ENCODE measurements around the gene BANP.

BANP gene

DNA sequence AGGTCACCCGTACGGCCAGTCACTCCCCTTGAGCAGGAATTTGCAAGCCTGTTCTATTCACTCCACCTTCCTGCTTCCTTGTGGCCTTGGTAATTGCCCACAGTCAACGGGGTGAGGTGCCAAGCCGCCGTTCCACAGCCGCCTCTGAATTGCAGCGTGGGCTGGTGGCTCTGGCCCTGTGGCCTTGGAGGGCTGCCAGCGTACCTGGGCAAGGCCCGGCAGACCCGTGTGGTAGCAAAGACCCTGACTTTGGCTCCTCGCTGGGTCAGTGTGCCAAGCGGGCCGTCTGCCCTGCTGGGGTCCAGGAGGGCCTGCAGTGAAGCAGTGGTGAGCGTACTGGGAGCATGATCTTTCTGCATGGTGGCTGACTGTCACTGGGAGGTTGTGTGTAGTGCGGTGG lies 3.6 kb downstream of the BANP start:
- Histone ChIP-seq H3K36me3 (no peaks in the 10 kb centered on the region; the same call in 1 of the 2 replicates), H3K27ac (no peak overlapping the region), H3K4me3 (ENCODE audit: low read depth, low read length) (no peak overlapping the region), H3K9me3 (ENCODE audit: severe bottlenecking) (no peaks in the 10 kb centered on the region), H3K27me3 (ENCODE audit: insufficient read depth, low read depth, severe bottlenecking) (no peaks in the 10 kb centered on the region)
- DNase-seq, result no peak
- TF ChIP-seq, protein P1, sequence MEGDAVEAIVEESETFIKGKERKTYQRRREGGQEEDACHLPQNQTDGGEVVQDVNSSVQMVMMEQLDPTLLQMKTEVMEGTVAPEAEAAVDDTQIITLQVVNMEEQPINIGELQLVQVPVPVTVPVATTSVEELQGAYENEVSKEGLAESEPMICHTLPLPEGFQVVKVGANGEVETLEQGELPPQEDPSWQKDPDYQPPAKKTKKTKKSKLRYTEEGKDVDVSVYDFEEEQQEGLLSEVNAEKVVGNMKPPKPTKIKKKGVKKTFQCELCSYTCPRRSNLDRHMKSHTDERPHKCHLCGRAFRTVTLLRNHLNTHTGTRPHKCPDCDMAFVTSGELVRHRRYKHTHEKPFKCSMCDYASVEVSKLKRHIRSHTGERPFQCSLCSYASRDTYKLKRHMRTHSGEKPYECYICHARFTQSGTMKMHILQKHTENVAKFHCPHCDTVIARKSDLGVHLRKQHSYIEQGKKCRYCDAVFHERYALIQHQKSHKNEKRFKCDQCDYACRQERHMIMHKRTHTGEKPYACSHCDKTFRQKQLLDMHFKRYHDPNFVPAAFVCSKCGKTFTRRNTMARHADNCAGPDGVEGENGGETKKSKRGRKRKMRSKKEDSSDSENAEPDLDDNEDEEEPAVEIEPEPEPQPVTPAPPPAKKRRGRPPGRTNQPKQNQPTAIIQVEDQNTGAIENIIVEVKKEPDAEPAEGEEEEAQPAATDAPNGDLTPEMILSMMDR (IDR thresholded peaks at IDR 0.05; ENCODE audit: low read depth, low read length), result no peak

DNA sequence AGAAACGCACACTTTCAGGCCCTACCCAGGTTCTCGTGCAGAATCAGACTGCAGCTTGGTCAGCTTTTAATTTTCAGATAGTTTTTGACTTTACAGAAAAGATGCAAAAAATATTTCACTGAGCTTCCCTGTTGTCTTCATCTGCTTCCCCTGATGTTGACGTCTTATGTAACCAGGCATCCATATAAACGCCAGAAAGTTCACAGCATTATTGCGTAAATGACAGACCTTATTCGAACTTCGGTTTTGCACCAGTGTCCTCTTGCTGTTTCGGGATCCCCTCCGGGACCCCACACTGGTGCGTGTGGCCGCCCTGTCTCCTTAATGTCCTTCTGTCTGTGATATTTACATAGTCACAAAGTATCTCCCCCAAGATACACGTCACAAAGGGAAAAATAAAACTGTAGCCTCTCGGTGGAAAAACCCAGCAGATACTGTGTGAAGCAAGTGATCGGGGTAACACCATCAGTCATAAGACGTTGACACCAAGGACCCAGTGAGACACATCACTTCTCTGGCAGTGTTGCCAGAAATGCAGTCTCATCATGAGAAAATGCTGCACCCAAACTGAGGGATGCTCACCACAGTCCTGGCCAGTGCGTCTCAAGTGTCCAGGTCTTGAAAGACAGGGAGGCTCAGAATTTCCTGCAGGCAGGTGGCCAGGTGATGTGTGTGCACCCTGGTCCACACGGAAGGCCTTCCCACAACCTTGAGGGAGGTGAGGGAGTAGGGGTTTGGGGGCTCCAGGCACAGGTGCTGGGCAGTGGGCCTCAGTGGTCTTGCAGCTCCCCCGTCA lies 4.3 kb downstream of the BANP start:
- TF ChIP-seq, protein P1 (IDR thresholded peaks at IDR 0.05; ENCODE audit: low read depth, low read length), result no peak
- Histone ChIP-seq H3K27ac (no peak overlapping the region), H3K4me3 (ENCODE audit: low read depth, low read length) (no peak overlapping the region), H3K27me3 (ENCODE audit: insufficient read depth, low read depth, severe bottlenecking) (no peaks in the 10 kb centered on the region), H3K9me3 (ENCODE audit: severe bottlenecking) (no peaks in the 10 kb centered on the region), H3K36me3 (no peaks in the 10 kb centered on the region; the same call in 1 of the 2 replicates)
- DNase-seq, result no peak

DNA sequence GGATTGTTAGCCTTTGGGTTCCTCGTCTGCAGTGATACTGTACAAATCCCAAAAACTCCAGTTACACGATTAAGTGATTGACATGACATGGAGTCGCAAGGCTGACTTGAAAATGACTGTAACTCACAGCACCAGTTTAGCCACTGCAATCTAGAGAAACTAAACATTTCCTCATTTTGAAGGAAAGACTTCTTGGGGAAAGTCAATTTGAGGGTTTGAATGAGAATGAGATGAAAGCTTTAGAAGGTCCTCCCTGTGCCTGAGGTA lies 4.8 kb downstream of the BANP start:
- Histone ChIP-seq H3K27me3 (ENCODE audit: insufficient read depth, low read depth, severe bottlenecking) (no peaks in the 10 kb centered on the region), H3K9me3 (ENCODE audit: severe bottlenecking) (no peaks in the 10 kb centered on the region), H3K36me3 (no peaks in the 10 kb centered on the region; the same call in 1 of the 2 replicates), H3K4me3 (ENCODE audit: low read depth, low read length) (no peak overlapping the region), H3K27ac (no peak overlapping the region)
- DNase-seq, result no peak
- TF ChIP-seq, protein P1 (IDR thresholded peaks at IDR 0.05; ENCODE audit: low read depth, low read length), result no peak

DNA sequence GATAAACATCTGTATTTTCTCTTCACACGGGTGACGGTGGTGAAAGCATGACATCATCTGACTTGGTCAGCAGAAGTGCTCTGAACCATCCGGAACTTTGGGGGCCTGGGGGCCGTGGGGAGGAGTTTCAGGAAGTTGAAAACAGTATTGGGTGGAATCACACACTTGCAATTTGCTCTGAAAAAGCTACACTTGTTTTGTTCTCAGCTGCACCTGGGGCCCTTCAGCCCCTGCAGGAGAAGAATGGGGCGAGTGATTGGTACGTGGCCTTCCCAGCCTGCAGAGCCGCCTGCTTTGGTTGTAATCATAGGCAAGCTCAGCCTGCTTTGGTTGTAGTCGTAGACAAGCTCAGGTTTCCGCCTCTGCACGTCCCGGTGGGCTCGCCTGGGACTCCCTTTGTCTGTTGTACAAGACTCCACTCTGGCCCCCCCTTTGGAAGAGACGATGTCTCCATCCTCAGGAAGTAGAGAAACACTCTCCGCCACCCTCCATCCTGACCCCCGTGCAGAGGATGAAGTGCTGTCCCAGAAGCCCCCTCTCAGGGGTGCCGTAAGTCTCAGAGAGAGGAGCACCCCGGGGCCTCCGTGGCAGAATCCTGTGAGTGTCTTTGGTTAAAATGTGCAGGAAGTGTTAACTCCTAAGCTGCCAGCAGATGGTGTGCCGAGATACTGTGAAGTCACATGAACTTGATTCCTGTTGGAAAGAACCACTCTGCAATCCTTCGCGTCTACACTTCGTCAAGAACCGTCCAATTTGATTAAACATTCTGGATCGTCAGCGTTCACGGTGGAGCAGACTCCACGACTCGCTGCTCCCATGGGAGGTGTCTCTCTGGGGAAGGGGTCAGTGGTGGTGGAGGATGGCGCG lies 5.4 kb downstream of the BANP start:
- Histone ChIP-seq H3K4me3 (ENCODE audit: low read depth, low read length) (no peak overlapping the region), H3K9me3 (ENCODE audit: severe bottlenecking) (no peaks in the 10 kb centered on the region), H3K36me3 (no peaks in the 10 kb centered on the region; the same call in 1 of the 2 replicates), H3K27ac (no peak overlapping the region; the same call in 1 of the 2 replicates), H3K27me3 (ENCODE audit: insufficient read depth, low read depth, severe bottlenecking) (no peaks in the 10 kb centered on the region)
- TF ChIP-seq, protein P1 (IDR thresholded peaks at IDR 0.05; ENCODE audit: low read depth, low read length), result peak; percentile 25; the same call in 1 of the 2 replicates
- DNase-seq, result peak; percentile 45

DNA sequence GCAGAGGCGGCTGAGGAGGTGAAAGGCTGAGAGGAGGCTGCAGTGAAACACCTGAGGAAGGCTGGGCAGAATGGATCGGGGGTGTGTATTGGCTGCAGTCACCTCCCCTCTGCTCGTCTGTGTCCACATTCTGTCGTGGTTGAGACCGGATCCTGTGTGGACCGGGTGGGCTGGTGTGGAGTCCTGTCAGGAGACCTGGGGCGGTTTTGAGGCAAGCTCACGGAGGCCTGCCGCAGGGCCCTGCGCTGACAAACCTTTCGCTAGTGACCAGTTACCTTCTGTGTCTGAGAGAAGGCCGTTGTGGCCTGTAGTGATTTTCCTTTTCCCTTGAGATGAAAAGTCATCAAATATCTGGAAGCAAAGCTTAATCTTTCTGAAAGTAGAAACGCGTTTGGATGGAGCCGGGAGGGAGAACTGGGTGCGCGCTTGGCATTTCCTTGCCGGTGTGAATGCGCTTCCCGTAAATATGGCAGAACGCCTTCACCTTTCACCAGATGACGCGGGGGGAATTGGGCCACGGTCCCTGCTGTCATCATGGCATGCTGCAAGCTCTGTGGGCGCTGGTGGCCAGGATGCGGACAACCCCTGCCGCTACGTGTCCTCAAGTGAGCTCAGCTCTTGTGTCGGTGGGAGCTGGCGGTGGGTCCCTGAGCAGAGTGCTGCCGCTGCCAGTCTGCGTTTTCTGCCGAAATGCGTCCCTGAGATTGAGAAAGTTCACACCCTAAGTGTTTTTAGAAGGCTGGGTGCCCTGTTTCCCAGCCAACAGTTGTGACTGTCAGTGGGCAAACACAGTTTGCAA lies 6.3 kb downstream of the BANP start:
- Histone ChIP-seq H3K9me3 (ENCODE audit: severe bottlenecking) (no peaks in the 10 kb centered on the region), H3K27me3 (ENCODE audit: insufficient read depth, low read depth, severe bottlenecking) (no peaks in the 10 kb centered on the region), H3K36me3 (no peaks in the 10 kb centered on the region; the same call in 1 of the 2 replicates), H3K4me3 (ENCODE audit: low read depth, low read length) (no peak overlapping the region), H3K27ac (no peak overlapping the region)
- TF ChIP-seq, protein P1 (IDR thresholded peaks at IDR 0.05; ENCODE audit: low read depth, low read length), result no peak
- no peak for DNase-seq
